HG03469 (cell line): ENCODE measurements around the gene DOK4.
"Not testable (repeated sequence)": the region's sequence is repeated elsewhere in the genome, so short reads cannot be mapped to it uniquely, and the experiment has no call there.

Source experiments
- ATAC-seq: cut with Tn5 transposase; IDR thresholded peaks from one replicate; pipeline ENCODE4 v1.9.1; 2021; ENCODE audit warnings: mild to moderate bottlenecking, moderate library complexity, moderate number of reproducible peaks; ENCODE audit not compliant: unreplicated experiment

Gene DOK4

DNA sequence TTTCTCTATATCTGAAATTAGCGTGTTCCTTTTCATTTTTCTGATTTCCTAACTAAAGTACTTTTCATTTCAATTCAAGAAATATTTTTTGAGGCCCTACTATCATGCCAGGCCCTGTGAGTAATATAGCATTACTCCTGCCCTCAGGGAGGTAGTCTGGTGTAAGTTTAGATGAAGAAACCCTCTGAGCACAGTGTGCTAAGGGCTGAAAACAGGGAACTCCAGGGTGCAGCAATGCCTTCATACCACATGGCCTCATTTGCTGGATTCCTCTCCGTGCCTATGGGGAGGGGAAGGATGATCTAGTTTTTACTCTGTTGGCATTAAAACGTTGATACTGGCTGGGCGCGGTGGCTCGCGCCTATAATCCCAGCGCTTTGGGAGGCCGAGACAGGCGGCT, 34.3 kb downstream of the DOK4 start:
- ATAC-seq: no peak

DNA sequence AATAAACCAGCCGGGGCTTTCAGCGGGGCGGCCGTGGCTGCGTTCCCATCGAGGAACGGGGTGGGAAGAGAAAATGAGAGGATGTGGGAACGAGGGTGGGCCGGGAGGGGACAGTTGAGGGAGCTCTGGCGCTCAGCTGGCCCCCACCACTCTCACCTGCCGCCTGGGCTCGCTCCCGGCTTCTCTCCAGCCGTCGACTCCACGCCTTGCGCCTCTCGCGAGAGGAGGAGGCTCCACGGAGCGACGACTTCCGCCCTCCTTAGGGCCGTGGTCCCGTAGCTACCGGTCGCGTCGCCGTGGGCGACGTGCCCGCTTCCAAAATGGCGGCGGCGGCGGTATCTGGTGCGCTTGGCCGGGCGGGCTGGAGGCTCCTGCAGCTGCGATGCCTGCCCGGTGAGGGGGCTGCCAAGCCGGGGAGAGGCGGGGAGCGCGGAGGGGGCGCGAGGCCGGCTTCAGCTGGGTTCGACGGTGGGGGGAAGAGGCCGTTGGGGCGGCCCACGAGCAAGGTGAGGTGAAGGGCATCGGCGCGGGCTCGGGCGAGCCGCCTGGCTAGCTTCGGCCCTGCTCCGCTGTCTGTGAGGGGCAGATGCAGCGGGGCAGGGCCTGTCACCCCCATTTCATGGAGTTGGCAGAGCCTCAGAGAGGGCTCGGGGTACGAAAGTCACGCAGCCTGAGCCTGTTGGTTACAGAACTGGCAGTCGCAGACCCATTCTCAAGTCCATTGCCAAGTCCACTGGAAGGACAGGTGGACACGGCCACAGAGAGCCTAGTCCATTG, 38.9 kb downstream of the DOK4 start, which contains the start of the genes CIAPIN1 and COQ9:
Gene CIAPIN1 (minus strand): TSS at position 200 of the 777 bp plus-strand sequence. CDS start 6,457 bp downstream, outside the sequence.
Gene COQ9 (plus strand): TSS at position 294 of the 777 bp plus-strand sequence. CDS start 27 bp downstream, at position 321.
- peak; percentile 90 for ATAC-seq

DNA sequence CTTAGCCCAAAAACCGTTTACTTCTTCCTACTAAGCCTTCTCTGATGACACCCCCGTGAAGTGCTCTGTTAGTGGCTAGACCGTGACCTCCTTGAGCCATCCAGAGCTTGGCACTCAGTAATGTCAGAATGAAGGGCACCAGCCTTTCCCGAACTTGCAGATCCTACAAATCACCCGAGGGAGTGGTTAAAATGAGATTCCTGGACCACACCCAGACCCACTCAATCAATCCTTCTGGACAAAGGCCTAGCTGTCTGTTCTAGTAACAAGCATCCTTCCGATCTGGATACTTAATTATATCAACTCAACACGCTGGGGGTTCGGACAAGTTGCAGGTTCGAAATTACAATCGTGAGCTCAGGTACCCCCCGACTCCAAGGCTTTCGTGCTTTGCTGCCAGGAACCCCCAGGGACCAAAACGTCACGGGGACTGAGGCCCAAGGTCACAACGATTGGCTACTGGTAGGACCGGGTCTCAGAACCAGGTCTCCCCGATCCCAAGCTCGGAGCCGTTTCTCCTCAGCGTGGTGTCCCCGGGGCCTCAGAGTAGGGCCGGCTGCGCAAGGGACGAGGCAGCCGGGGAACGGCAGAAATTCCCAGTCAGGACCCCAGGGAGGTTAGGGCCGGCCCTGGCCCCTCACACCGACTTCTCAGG, 39.6 kb downstream of the DOK4 start:
- ATAC-seq: peak; percentile 20

DNA sequence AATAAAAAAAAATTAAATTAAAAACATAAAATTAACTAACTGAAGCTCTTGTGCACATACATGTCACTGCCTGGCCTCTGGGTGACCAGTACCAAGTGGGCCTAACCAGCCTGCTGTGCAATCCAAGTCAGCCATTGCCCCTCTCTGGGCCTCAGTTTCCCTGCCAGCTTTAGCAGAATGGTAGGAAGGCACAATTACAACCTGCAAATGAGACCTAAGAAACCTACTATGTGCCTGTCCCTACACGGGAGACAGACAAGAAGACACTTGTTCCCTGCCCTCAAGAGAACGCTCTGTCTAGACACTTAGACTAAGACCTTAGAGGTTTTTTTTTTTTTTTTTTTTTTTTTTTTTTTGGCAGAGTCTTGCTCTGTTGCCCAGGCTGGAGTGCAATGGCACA, 40.8 kb downstream of the DOK4 start:
- no peak for ATAC-seq

DNA sequence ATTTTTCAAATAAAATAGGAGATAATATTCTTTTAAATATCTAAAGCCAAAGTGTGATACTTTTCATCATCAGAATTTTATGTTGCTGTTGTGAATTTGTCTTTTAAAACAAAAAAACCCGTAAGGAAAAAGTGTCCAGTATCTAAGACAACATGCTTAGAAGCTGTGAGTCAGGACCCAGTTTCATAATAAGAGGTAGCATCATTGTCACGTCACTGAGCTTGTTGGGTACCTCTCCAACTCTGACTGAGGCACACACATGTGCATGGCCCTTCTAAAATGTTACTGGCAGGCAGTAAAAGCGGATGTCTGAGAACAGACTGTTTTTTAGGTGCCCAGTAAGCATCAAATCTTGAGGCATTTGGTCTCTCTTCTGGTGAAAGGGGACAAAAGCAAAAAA, 41.6 kb downstream of the DOK4 start:
- no peak for ATAC-seq

- not testable (repeated sequence) for ATAC-seq
Observed at GRCh38 chr16:57440551-57440950, 45.7 kb downstream of the DOK4 start.

DNA sequence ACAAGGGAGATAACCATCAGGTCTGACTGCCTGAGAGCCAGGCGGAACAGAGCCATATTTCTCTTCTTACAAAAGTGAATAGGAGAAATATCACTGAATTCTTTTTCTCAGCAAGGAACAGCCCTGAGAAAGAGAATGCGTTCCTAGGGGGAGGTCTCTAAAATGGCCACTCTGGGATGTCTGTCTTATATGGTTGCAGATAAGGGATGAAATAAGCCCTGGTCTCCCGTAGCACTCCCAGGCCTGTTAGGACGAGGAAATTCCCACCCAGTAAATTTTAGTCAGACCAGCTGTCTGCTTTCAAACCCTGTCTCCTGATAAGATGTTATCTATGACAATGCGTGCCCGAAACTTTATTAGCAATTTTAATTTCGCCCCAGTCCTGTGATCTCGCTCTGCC, 46.3 kb downstream of the DOK4 start:
- not testable (repeated sequence) for ATAC-seq

DNA sequence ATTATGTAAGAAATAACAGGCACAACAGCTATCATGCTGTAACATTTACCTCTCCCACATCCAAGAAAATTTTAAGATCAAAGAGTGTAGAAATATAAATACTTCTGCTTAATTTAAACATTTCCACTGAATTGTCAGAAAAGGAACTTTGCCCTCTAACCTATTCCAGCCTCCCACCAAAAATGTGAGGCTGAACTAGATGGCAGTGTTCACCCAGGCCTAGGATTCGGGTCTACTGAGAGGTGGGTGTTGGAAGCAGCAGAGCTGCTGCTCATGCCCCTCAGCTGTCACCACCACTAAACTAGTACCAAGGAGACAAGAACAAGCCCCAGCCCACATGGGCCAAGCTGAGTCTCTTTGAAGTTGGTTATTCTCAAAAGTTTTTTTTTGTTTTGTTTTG, 50.5 kb downstream of the DOK4 start:
- no peak for ATAC-seq

DNA sequence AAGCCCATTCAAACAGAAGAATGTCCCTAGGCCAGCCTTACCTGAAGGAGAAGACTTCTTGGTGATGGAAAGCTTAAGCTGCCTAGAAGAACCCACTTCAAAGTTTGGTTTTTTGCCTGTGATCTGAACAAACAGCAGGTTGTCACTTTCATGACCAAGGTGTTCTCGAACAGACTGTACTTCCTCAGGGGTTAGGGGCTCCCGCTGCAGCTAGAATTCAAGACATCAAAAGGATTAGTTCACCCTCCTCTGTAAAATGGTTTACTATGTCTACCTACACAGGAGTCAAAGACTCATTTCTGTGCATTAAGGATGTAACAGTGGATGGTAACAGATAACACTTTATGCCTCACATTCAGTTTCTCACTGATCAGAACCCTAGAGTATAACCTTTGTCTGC, 52.3 kb downstream of the DOK4 start:
- ATAC-seq: no peak

DNA sequence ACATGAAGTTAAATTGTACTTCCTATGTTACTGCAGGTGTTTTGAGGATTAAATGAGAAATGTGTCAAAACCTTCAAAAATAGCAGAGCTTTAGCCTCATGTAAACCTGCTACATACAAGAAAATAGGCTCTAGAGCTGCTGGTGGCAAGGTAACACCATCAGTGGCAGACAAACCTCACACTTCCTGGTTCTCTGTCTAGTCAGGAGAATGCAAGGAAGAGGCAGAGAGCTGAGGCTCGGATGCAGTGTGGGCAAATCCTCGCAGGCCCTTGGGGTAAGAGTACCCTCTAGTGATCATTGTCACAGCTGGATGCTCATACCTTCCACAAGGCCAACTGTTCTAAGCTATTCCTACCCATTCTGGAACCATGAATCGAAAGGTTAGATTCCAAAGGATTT, 53.3 kb downstream of the DOK4 start:
- no peak for ATAC-seq

DNA sequence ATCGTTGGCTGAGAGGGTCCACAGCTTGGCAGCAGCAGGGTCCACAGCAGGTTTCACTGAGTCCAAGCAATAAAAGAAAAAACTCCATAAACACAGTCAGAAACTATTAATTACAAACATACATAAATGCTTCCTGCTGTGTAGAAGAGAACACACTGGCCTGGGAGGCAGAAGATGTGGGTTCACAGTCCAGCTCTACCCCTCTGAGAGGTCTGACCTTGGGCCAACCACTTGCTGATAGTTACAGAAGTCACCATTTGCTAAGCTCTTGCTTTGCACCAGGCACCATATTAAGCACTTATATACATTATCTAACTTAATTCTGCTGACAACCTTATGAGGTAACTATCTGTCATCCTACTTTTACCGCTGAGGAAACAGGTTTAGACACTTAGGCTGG, 53.8 kb downstream of the DOK4 start:
- no peak for ATAC-seq

DNA sequence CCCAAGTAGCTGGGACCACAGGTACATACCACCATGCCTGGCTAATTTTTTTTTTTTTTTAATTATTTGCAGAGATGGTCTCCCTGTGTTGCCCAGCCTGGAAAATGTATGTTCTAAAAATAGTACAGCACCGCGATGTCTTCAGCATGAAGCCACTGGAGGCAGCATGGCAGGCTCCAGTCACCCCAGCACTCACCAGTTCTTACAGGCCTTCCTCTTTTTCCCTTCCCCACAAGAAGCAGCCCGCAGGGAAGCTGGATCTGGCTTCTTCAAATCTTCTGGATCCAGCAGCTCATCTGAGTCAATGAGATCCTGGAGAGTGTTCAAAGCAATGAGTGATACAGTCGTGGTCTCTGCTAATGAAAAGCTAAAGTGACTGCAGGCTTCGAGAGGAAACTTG, 55.3 kb downstream of the DOK4 start:
- no peak for ATAC-seq

DNA sequence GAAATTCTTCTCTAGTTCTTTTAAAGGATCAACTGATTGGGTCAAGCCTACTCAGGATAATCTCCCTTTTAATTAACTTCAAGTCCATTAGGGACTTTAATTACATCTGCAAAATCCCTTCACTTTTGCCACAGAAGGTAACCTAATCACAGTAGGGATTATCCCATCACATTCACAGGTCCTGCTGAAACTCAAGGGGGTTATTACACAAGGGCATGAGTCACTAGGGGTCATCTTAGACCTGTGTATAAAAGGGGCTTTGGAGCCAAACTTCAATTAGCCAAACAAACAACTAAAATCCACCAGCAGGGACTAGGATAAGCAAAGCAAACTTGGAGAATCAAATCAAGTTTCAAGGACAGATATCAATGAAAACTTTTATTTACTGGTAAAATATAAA, 58.5 kb downstream of the DOK4 start:
- no peak for ATAC-seq

DNA sequence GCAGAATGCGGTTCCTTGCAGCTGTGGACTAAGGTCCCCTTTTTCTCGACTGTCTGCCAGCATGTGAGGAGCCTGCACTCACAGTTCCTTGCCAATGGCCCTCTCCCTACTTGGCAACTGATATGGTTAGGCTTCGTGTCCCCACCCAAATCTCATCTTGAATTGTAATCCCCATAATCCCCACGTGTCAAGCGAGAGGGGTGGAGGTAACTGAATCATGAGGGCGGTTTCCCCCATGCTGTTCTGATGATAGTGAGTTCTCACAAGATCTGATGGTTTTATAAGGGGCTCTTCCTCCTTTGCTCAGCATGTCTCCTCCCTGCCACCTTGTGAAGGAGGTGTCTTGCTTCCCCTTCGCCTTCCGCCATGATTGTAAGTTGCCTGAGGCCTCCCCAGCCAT, 59.0 kb downstream of the DOK4 start:
- no peak for ATAC-seq

DNA sequence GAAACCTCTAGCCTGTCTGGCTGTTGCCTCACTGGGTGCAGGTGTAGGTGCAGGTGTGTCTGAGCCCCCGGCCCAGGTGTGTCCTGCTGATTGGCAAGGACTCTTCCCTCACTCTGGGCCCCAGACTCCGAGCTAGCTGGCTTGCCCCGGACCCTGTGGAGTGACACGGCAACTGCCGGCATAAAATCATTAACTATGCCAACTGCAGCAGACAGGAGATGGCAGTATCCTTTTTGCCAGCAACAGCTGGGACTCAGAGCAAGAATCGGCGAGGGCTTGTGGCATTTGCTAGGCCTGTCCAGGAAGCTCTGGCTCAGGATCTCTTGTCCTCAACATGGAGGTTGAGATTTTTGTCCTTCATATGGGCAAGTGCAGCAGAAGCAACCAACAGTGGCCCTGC, 59.9 kb downstream of the DOK4 start:
- ATAC-seq: no peak

DNA sequence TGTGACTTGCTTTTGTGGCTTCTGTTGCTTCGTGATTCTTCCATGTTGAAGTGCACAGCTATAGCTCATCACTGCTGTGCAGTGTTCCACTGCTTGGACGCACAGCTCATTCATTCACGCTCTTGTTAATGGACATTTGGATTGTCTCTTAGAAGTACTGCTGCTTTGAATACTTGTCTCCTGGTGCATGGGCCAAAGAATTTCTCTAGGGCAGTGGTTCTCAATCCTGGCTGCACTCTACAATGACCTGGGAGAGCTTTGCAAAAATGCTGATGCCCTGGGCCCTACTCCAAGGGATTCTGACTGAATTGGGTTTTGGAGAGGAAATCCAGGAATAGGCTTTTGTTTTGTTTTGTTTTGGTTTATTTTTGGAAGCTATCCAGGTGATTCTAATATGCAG, 61.7 kb downstream of the DOK4 start:
- ATAC-seq: no peak

- no peak for ATAC-seq
Observed at GRCh38 chr16:57423152-57423551, 63.1 kb downstream of the DOK4 start.

DNA sequence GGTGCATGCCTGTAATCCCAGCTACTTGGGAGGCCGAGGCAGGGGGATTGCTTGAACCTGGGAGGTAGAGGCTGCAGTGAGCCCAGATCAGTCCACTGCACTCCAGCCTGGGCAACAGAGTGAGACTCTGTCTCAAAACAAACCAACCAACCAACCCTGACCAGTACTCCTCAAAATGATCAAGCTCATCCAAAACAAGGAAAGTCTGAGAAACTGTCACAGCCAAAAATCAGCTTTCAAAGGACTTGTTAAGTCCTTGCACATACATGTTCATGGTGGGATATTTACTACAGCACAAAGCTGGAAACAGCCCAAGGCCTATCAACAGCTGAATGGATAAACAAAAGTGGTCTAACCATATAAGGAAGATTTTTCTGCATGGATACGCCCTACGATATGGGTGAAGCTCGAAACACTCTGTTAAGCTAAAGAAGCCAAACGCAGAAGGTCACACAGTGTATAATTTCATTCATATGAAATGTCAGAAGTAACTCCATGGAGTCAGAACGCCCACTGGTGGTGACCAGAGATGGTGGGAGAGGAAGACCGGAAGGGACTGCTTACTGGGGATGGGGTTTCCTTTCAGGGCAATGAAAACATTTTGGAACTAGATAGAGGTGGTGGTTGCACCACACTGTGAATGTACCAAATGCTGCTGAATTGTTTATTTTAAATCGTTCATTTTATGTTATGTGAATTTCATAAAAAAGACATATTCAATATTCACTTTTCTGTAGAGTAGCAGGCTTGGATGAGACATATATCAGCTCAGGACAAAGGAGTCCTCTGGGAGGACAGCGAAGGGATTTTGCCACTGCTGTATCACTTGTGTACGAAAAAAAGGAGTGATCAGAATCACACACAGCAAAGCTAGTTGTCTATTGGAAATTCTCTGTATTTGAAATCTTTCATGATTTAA, 64.0 kb downstream of the DOK4 start:
- no peak for ATAC-seq
